Hepatocyte (in vitro differentiated cells): ENCODE data around the gene VSTM2L.

Source experiments
- EZH2 ChIP-seq: fragments of 200-600 bp; sonication (generic); IDR thresholded peaks from 2 replicates; pipeline ENCODE4 v1.6.1; 2016; ENCODE audit warnings: antibody characterized with exemption, mild to moderate bottlenecking, borderline replicate concordance
- TF ChIP-seq, protein P1 (sequence below): fragments of 200-600 bp; sonication (generic); IDR thresholded peaks from 2 replicates; pipeline ENCODE4 v1.5.1; 2016; ENCODE audit warnings: antibody characterized with exemption, mild to moderate bottlenecking; ENCODE audit not compliant: poor library complexity

DNA sequence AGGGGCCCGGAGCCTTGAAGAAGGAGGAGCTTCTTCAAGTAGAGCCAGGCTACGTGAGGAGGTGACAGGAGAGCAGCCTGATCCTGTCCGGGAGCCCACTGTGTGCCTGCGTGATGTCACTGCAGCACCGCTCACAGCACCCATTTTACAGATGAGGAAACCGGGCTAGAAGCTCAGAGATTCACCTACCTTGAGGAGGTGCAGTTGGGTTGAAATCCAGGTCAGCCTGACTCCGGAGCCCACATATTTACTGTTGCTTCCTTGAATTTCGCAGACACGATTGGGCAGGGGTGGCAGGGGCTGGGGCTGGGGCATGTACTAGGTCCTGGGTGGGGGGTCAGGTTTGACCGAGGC, 12.5 kb downstream of the VSTM2L start:
- TF ChIP-seq, protein P1, sequence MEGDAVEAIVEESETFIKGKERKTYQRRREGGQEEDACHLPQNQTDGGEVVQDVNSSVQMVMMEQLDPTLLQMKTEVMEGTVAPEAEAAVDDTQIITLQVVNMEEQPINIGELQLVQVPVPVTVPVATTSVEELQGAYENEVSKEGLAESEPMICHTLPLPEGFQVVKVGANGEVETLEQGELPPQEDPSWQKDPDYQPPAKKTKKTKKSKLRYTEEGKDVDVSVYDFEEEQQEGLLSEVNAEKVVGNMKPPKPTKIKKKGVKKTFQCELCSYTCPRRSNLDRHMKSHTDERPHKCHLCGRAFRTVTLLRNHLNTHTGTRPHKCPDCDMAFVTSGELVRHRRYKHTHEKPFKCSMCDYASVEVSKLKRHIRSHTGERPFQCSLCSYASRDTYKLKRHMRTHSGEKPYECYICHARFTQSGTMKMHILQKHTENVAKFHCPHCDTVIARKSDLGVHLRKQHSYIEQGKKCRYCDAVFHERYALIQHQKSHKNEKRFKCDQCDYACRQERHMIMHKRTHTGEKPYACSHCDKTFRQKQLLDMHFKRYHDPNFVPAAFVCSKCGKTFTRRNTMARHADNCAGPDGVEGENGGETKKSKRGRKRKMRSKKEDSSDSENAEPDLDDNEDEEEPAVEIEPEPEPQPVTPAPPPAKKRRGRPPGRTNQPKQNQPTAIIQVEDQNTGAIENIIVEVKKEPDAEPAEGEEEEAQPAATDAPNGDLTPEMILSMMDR = no peak
- TF ChIP-seq EZH2 = no peak
